Measurements from ENCODE around the gene EFCAB6. TPM values are rescaled to one million over a fixed set of nuclear protein-coding genes. Genes with fewer than 3 reads are reported as not detected.

Gene EFCAB6
- total RNA-seq, 2 donors from 2014 or later = 2.2 to 2.5 TPM

DNA sequence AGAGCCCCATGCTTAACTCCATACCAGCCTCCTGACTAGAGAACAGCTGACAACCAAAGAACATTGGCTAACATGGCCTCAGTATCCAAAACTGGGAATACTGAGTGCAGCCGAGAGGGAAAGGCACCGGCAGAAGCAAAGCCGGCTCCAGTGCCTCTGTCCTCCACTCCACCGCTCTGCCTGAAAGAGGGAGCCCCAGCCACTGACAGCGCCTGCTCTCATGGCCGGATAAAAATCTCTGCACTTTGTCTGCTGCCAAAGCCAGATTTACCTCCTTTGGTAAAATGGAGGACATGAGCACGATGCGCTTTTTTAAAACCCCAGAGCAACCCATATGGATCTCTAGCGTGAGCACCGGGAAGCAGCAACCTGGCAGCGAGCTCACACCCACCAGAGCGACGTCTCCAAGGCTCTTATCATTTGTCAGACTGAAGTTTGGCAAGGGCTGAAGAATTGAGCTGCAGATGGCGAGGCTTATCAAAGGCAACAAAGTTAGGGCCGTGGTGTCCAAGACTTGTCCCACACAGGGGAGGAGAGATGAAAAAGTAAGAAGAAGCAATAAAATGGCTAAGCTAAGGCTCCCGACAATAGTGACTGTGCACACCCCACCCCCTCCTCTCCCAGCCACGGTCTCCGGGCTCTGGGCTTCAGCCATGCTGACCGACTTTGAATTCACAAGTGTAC, 71.4 kb downstream of the EFCAB6 start:
- no peak for TF ChIP-seq CTCF (IDR thresholded peaks at IDR 0.05)
- Histone ChIP-seq H3K27ac (no peak overlapping the region), H3K27me3 (replicated peaks; ENCODE audit: insufficient read depth) (no peaks in the 10 kb centered on the region), H3K4me1 (ENCODE audit: control insufficient read depth in 1 of 2, low read depth in 2 of 2) (no peaks in the 10 kb centered on the region), H3K4me3 (no peak overlapping the region), H3K9me3 (no peaks in the 10 kb centered on the region), H3K36me3 (no peaks in the 10 kb centered on the region)
- ATAC-seq (ENCODE audit: insufficient number of reproducible peaks, low FRiP score, low read depth) = no peak
- no peak for DNase-seq (ENCODE audit: low spot score)

- no peak overlapping the region for H3K4me3 ChIP-seq
- no peak overlapping the region for H3K27ac ChIP-seq
- TF ChIP-seq CTCF (IDR thresholded peaks at IDR 0.05) = no peak
- no peaks in the 10 kb centered on the region for H3K4me1 ChIP-seq (ENCODE audit: control insufficient read depth in 1 of 2, low read depth in 2 of 2)
- H3K27me3 ChIP-seq (replicated peaks; ENCODE audit: insufficient read depth) = no peaks in the 10 kb centered on the region
- ATAC-seq (ENCODE audit: insufficient number of reproducible peaks, low FRiP score, low read depth) (no peak), DNase-seq (ENCODE audit: low spot score) (no peak)
- no peaks in the 10 kb centered on the region for H3K9me3 ChIP-seq
- no peaks in the 10 kb centered on the region for H3K36me3 ChIP-seq
Observed at GRCh38 chr22:43739851-43740379, 72.2 kb downstream of the EFCAB6 start.

DNA sequence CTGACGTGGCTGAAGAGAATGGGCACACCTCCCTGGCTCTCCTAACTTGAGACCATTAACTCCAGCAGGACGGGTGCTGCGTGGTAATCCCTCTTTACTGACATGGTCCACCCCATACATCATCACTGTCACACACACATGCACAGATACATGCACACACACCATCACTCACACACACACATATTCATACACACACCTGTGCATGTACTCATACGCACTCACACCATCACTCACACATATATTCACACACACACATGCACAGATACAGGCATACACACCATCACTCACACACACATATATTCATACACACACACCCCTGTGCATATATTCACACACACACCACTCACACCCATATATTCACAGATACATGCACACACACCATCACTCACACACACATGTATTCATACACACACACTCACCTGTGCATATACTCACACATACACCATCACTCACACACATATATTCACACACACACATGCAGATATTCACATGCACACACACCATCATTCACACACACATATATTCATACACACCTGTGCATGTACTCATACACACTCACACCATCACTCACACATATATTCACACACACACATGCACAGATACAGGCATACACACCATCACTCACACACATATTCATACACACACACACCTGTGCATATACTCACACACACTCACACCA, 74.8 kb downstream of the EFCAB6 start:
- no peak for TF ChIP-seq CTCF (IDR thresholded peaks at IDR 0.05)
- no peak overlapping the region for H3K27ac ChIP-seq
- H3K9me3 ChIP-seq = no peaks in the 10 kb centered on the region
- no peaks in the 10 kb centered on the region for H3K36me3 ChIP-seq
- H3K27me3 ChIP-seq (replicated peaks; ENCODE audit: insufficient read depth) = no peaks in the 10 kb centered on the region
- DNase-seq (ENCODE audit: low spot score) (no peak), ATAC-seq (ENCODE audit: insufficient number of reproducible peaks, low FRiP score, low read depth) (no peak)
- H3K4me3 ChIP-seq = no peak overlapping the region
- no peaks in the 10 kb centered on the region for H3K4me1 ChIP-seq (ENCODE audit: control insufficient read depth in 1 of 2, low read depth in 2 of 2)

- Histone ChIP-seq H3K36me3 (no peaks in the 10 kb centered on the region), H3K4me3 (no peak overlapping the region), H3K27ac (no peak overlapping the region), H3K4me1 (ENCODE audit: control insufficient read depth in 1 of 2, low read depth in 2 of 2) (no peaks in the 10 kb centered on the region), H3K9me3 (no peaks in the 10 kb centered on the region), H3K27me3 (replicated peaks; ENCODE audit: insufficient read depth) (no peaks in the 10 kb centered on the region)
- DNase-seq (ENCODE audit: low spot score) (no peak), ATAC-seq (ENCODE audit: insufficient number of reproducible peaks, low FRiP score, low read depth) (no peak)
- TF ChIP-seq CTCF (IDR thresholded peaks at IDR 0.05) = no peak
Observed at GRCh38 chr22:43736651-43737050, 75.5 kb downstream of the EFCAB6 start.

DNA sequence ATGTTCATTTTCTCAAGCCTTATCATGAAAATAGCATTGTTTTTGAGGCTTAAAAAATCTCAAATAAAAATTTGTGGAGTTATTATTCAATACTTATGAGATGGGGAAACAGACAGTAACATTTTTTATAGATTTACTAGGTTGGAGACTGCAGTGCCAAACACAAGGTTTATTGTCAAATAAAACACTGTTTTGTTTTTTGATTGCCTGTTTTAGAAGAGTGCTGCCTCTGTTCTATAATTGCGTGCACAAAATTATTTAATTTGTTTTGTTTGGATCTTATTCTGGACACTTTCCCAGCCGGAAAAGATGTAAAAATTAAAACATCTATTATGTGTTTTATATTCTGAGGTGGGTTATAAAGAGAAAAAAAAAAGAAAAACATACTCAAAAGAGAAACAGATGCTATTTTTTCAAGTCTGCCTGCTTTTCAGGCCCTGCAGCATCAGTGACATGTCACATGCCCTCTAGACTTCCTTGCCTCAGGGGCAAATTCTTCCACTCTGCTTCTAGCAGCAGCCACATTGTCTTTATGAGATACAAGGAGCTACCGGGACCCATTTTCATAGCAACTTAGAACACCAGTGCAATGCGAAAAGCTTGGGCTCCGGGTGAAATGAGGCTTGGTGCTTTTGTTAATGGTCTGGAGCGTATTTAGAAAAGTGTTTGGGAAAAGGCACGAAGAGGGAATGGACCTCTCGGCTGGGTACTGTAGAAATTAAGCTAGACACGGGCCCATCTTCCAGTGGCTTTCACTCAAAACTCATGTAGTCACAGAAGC, 77.5 kb downstream of the EFCAB6 start:
- TF ChIP-seq CTCF (IDR thresholded peaks at IDR 0.05) = no peak
- H3K27me3 ChIP-seq (replicated peaks; ENCODE audit: insufficient read depth) = no peaks in the 10 kb centered on the region
- H3K4me3 ChIP-seq = no peak overlapping the region
- no peak overlapping the region for H3K27ac ChIP-seq
- no peaks in the 10 kb centered on the region for H3K4me1 ChIP-seq (ENCODE audit: control insufficient read depth in 1 of 2, low read depth in 2 of 2)
- ATAC-seq (ENCODE audit: insufficient number of reproducible peaks, low FRiP score, low read depth) = no peak
- DNase-seq (ENCODE audit: low spot score) = no peak
- no peaks in the 10 kb centered on the region for H3K36me3 ChIP-seq
- H3K9me3 ChIP-seq = no peaks in the 10 kb centered on the region
